GM10266 (cell line): ENCODE data around the gene ADD2.

Experiments used
- DNase-seq: peaks from one replicate; pipeline ENCODE4 v3.0.0; 2012; ENCODE audit errors: extremely low spot score
- CTCF ChIP-seq: IDR thresholded peaks from 2 replicates; pipeline ENCODE4 v1.5.1; 2012; ENCODE audit warnings: mild to moderate bottlenecking, low read depth; ENCODE audit not compliant: control insufficient read depth, insufficient read depth; ENCODE audit errors: missing control alignments

Gene ADD2

DNA sequence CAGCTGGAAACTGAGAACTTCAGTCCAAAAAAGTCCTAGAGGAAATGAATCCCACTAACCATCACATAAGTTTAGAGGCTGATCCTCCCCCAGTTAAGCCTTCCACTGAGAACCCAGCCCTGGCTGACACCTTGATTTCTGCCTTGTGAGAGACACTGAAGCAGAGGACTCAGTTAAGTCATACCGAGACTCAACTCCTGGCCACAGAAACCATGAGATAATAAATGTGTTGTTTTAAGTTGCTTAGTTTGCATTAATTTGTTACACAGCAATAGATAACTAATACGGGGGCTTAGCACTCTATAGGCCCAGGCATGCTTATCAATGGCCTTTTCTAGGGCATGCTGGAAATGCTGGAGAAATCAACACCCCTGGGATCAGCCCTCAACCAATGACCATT, 3.4 kb upstream of the ADD2 start:
- DNase-seq: no peak
- TF ChIP-seq CTCF: no peak

DNA sequence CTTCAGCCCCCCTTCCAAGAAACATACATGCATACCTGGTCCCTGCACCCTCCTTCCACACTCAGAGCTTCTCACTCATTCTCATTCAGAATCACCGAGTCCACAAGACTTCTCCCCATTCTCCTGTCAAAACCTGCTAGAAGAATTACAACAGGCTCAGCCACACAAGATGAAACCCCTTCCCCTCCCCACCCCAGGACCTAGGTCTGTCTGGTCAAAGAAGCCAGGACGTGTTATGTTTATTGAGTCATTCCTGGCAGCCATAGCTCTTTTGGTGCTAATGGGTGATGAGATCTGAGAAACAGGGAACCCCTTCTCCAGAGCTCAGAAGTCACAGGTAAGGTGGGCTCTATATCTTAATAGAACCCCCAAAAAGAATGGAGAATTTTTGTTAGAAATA, 1.4 kb upstream of the ADD2 start:
- no peak for TF ChIP-seq CTCF

DNA sequence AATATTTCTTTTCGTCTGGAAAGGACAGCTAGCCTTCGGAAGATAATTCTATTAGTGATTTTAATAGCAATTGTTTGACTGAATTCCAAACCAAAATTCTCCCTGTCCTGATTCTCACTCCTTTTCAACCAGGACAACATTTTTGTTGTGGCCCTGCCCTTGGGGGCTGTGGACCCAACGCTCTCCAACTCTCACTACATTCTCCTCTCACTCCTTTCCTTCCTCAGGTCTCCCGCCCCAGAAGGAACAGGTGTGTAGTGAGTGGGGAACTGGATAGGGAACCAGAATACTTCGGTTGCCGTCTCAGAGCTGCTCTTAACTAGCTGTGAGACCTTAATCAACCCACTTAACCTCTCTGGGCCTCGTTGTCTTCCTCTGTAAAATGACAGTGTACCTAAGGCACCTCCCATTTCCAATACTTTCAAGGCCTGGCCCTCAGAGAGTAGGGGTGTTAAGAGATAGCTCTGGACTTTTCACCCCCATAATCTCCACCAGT, 638 bp upstream of the ADD2 start:
- TF ChIP-seq CTCF: no peak
- no peak for DNase-seq

More for the DNA sequence above, 1.4 kb upstream of the ADD2 start:
- DNase-seq: no peak

- TF ChIP-seq CTCF: no peak
- DNase-seq: no peak
Measured at GRCh38 chr2:70767079-70767698, 811 bp downstream of the ADD2 start.

DNA sequence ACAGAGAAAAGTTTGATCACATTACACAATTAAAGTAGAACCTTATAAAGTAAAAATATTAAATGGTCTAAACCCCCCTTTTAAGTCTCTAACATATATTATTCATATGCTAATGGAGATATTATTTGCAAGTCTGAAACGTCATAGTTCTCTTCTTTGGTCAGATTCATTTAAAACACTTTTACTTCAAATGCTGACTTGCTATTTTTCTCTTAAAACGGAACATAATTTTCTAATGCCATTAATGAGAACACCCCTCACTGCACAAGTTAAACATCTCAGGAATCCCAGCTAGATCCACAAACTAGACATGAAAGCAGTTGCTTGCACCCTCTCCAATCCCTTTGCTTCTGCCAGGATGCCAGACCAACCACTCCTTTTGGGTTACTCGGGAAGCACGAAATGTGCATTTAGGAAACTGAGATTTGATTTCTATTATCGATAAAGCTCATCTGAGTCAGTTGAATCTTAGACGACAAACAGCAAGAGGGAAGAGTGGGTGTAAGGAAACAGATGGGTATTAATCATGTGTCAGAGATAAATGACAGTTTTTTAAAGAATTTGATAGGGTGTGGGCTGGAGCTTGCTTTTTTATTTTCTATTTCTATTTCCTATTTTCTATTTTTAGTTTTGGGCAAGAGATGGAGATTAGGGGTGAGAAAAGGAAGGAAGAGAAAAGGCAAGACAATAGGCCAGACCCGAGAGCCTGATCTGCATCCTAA, 1.5 kb downstream of the ADD2 start:
- TF ChIP-seq CTCF: no peak
- no peak for DNase-seq

- no peak for TF ChIP-seq CTCF
- DNase-seq: no peak
Measured at GRCh38 chr2:70765507-70765906, 2.5 kb downstream of the ADD2 start.

DNA sequence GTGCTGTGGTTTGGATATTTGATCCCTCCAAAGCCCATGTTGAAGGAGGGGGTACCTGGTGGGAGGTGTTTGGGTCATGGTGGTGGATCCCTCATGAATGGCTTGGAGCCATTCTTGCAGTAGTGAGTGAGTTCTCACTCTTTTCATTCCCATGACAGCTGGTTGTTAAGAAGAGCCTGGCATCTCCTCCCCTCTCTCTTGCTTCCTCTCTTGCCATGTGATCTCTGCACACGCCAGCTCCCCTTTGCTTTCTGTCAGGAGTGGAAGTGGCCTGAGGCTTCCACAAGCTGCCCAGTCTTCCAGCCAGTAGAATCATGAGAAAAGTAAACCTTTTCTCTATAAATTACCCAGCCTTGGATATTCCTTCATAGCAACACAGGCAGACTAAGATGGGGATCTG, 8.6 kb downstream of the ADD2 start:
- DNase-seq: no peak
- no peak for TF ChIP-seq CTCF
